Measurements from ENCODE around the gene HK1. TPM values are rescaled to one million over a fixed set of nuclear protein-coding genes. Genes with fewer than 3 reads are reported as not detected.

HK1 gene
- total RNA-seq, 4 donors from 2014 or later = 130 to 189 (median 142) TPM

- H3K4me3 ChIP-seq = peak overlapping the region; percentile 16 to 66 (median 45)
- no peaks in the 10 kb centered on the region for H3K9me3 ChIP-seq
- 18 to 19% methylated on average over 6 of the region's 7 CpGs for WGBS, 2 donors
- H3K36me3 ChIP-seq = peaks cover 0 to 18% (median 0%) of the 10 kb centered on the region in 3 donors
- H3K27me3 ChIP-seq = no peaks in the 10 kb centered on the region
- peaks cover 20 to 80% (median 34%) of the 10 kb centered on the region in 3 donors for H3K4me1 ChIP-seq
- intact Hi-C loops (cut with DNase I) = no loop called here
- peak overlapping the region; percentile 78 to 94 (median 92) for H3K27ac ChIP-seq
- no peak for DNase-seq
- no peak for TF ChIP-seq POLR2A (IDR thresholded peaks at IDR 0.05)
- TF ChIP-seq, protein P1, sequence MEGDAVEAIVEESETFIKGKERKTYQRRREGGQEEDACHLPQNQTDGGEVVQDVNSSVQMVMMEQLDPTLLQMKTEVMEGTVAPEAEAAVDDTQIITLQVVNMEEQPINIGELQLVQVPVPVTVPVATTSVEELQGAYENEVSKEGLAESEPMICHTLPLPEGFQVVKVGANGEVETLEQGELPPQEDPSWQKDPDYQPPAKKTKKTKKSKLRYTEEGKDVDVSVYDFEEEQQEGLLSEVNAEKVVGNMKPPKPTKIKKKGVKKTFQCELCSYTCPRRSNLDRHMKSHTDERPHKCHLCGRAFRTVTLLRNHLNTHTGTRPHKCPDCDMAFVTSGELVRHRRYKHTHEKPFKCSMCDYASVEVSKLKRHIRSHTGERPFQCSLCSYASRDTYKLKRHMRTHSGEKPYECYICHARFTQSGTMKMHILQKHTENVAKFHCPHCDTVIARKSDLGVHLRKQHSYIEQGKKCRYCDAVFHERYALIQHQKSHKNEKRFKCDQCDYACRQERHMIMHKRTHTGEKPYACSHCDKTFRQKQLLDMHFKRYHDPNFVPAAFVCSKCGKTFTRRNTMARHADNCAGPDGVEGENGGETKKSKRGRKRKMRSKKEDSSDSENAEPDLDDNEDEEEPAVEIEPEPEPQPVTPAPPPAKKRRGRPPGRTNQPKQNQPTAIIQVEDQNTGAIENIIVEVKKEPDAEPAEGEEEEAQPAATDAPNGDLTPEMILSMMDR (IDR thresholded peaks at IDR 0.05) = peak in 2 of 6 experiments; percentile 26 to 31
Observed at GRCh38 chr10:69409176-69409495, 130.8 kb downstream of the HK1 start.

GRCh38 chr10:69409968-69410367 is 131.7 kb downstream of the HK1 start:
- 69 to 74% methylated on average over 5 to 6 of the region's 6 CpGs for WGBS, 2 donors
- Histone ChIP-seq H3K4me3 (no peak overlapping the region), H3K27ac (peak overlapping the region in 3 of 4 donors; percentile 65 to 94 (median 70)), H3K27me3 (no peaks in the 10 kb centered on the region), H3K9me3 (no peaks in the 10 kb centered on the region), H3K4me1 (peaks cover 20 to 75% (median 34%) of the 10 kb centered on the region in 3 donors), H3K36me3 (peaks cover 0 to 9% (median 0%) of the 10 kb centered on the region in 3 donors)
- no peak for DNase-seq
- intact Hi-C loops (cut with DNase I) = loop anchor here (5.0 to 10.0 kb wide), 2 partner anchors 97 to 225 kb away; partner anchors contain the start of gene FAM241B
- TF ChIP-seq POLR2A (IDR thresholded peaks at IDR 0.05) = no peak

DNA sequence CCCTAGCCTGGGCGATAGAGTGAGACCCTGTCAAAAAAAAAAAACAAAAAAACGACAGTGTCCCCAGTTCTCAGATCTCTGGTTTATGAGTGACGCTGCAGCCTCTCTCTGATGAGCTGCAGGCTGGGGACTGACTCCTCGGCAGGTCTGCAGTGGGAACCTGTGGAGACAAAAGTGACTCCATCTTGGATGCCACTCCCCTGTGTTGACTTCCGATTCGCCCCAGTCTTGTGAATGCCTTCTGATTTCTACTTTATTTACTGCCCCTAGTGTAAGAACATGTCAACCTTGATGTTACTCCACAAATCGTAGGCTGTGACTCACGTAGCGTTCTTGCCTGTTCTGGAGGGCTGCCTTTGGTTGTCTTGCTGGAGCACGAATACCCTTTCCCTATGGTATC is 132.2 kb downstream of the HK1 start:
- Histone ChIP-seq H3K27ac (peak overlapping the region in 3 of 4 donors; percentile 65 to 94 (median 84)), H3K9me3 (no peaks in the 10 kb centered on the region), H3K4me3 (no peak overlapping the region), H3K36me3 (peaks cover 0 to 4% (median 0%) of the 10 kb centered on the region in 3 donors), H3K4me1 (peaks cover 20 to 70% (median 34%) of the 10 kb centered on the region in 3 donors), H3K27me3 (no peaks in the 10 kb centered on the region)
- WGBS, 2 donors = 83 to 85% methylated on average over 9 to 10 of the region's 10 CpGs
- DNase-seq = no peak
- TF ChIP-seq POLR2A (IDR thresholded peaks at IDR 0.05) = no peak
- TF ChIP-seq, protein P1 (IDR thresholded peaks at IDR 0.05) = no peak
- intact Hi-C loops (cut with DNase I) = loop anchor here (5.0 to 10.0 kb wide), 2 partner anchors 97 to 224 kb away; partner anchors contain the start of gene FAM241B

DNA sequence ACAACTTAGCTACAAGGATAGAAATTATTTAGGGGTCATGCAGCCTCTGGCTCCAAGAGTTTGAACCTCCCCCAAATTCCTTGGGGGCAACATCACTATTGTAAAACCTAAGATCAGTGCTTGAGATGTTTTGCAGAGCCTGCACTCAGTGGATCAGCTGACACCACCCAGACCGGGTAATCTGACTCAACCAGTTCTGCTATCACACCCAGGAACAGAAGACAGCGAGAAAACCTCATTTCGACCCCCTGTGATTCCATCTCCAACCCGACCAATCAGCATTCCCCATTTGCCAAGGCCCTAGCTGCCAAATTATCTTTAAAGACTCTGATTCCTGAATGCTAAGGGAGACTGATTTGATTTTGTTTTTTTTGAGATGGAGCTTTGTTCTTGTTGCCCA is 133.2 kb downstream of the HK1 start:
- Histone ChIP-seq H3K4me3 (no peak overlapping the region), H3K27ac (peak overlapping the region in 3 of 4 donors; percentile 65 to 94 (median 84)), H3K36me3 (no peaks in the 10 kb centered on the region), H3K9me3 (no peaks in the 10 kb centered on the region), H3K4me1 (peaks cover 12 to 60% (median 30%) of the 10 kb centered on the region in 3 donors), H3K27me3 (no peaks in the 10 kb centered on the region)
- intact Hi-C loops (cut with DNase I) = loop anchor here (5.0 to 10.0 kb wide), 2 partner anchors 96 to 223 kb away; partner anchors contain the start of gene FAM241B
- WGBS, 2 donors = 35 to 61% methylated on average over 4 of the region's 4 CpGs
- no peak for TF ChIP-seq POLR2A (IDR thresholded peaks at IDR 0.05)
- TF ChIP-seq, protein P1 (IDR thresholded peaks at IDR 0.05) = no peak
- DNase-seq = no peak

DNA sequence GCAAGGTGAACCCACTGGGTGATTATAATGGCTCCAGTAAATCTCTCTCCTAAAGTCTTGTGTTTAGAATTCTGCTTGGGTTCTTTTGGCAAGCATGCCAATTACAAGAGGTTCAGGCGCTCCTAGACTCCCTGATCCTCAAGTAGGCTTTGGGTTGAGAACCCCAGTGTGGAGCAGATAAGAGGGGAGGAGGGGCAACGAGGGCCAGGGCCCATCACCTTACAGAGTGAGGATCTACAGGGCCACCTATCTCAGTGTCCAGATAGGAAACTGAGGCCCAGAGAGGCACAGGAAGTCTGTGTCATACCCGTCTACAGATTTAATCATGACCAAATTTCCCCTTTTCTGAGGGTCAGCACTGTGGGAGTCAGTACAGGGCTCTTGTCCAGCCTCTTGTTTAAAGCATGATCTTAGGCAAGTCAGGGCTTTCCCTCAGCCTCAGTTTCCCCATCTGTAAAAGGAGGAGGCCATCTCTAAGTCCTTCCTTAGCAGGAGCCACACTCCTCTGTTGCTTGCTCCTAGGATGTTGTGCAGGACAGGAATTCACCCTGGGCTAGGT is 134.0 kb downstream of the HK1 start:
- intact Hi-C loops (cut with DNase I) = loop anchor here (5.0 to 10.0 kb wide), 2 partner anchors 95 to 222 kb away; partner anchors contain the start of gene FAM241B
- H3K27ac ChIP-seq = peak overlapping the region in 3 of 4 donors; percentile 65 to 94 (median 84)
- WGBS, 2 donors = 65 to 100% methylated on average over 1 to 2 of the region's 3 CpGs
- no peak for DNase-seq
- H3K4me3 ChIP-seq = no peak overlapping the region
- no peaks in the 10 kb centered on the region for H3K36me3 ChIP-seq
- H3K4me1 ChIP-seq = peaks cover 12 to 52% (median 21%) of the 10 kb centered on the region in 3 donors
- no peaks in the 10 kb centered on the region for H3K9me3 ChIP-seq
- H3K27me3 ChIP-seq = no peaks in the 10 kb centered on the region
- no peak for TF ChIP-seq POLR2A (IDR thresholded peaks at IDR 0.05)
- TF ChIP-seq, protein P1 (IDR thresholded peaks at IDR 0.05) = no peak
